Uterus (tissue), 4 donors: ENCODE data around the gene TBXAS1. TPM values are rescaled to one million over a fixed set of nuclear protein-coding genes. Genes with fewer than 3 reads are reported as not detected.

Experiments used
- DNase-seq, 2 donors: peaks; one replicate each; pipeline ENCODE4 v3.0.0-alpha.2; 2019 to 2020
- H3K27ac ChIP-seq, 2 donors: fragments of 200-600 bp; sonication (generic); 1 replicate in 1 of 2; 2 replicates in 1 of 2; pipeline ENCODE4 v1.5.1; 2016 to 2018
- H3K27me3 ChIP-seq, 2 donors: fragments of 200-600 bp; sonication (generic); one replicate each; pipeline ENCODE4 v1.5.1; 2018 to 2019; ENCODE audit warnings: control low read depth in 1 of 2
- H3K36me3 ChIP-seq, 2 donors: fragments of 200-600 bp; sonication (generic); one replicate each; pipeline ENCODE4 v1.5.1; 2019; ENCODE audit warnings: control low read depth in 1 of 2
- H3K4me1 ChIP-seq, 2 donors: fragments of 200-600 bp; sonication (generic); one replicate each; pipeline ENCODE4 v1.5.1; 2018 to 2019; ENCODE audit warnings: control low read depth in 1 of 2
- H3K4me3 ChIP-seq, 2 donors: fragments of 200-600 bp; sonication (generic); 1 replicate in 1 of 2; 2 replicates in 1 of 2; pipeline ENCODE4 v1.5.1; 2018 to 2019; ENCODE audit warnings: mild to moderate bottlenecking in 1 of 2
- H3K9me3 ChIP-seq, 2 donors: fragments of 200-600 bp; sonication (generic); one replicate each; pipeline ENCODE4 v1.5.1; 2019; ENCODE audit warnings: control low read depth in 1 of 2
- POLR2A ChIP-seq, 2 donors: fragments of 450-650 bp; IDR thresholded peaks; one replicate each; pipeline ENCODE4 v1.6.1; 2016; ENCODE audit warnings: antibody characterized with exemption in 2 of 2, mild to moderate bottlenecking in 1 of 2, moderate library complexity in 1 of 2
- intact Hi-C: fragments of 100-400 bp; cut with DNase I; formaldehyde crosslinking; loops from one replicate; pipeline ENCODE4 v1.15.1; 2023; ENCODE audit warnings: low total_unique reads
- total RNA-seq, 4 donors: library from RNA; depleted of rRNA in 3 of 4; stranded (reverse); fragments of >200 nt in 3 of 4; gene quantifications; one replicate each; pipeline versions ENCODE4 v1.1.0 to v1.2.4, GENCODE V29; 2014 to 2023
- TF ChIP-seq, protein P1 (sequence below), 4 experiments: fragments of 200-600 bp in 2 of 4; fragments of 450-650 bp in 2 of 4; sonication (generic) in 2 of 4; IDR thresholded peaks; one replicate each; pipeline ENCODE4 v1.5.1; 2016 to 2019; ENCODE audit warnings: antibody characterized with exemption in 4 of 4, mild to moderate bottlenecking in 2 of 4, moderate library complexity in 1 of 4
- donor health status: DM: yes; HTN: yes; CAD: no.

The TBXAS1 gene
- total RNA-seq, 4 donors from 2014 or later, result 6.6 to 14.3 (median 11.9) TPM

DNA sequence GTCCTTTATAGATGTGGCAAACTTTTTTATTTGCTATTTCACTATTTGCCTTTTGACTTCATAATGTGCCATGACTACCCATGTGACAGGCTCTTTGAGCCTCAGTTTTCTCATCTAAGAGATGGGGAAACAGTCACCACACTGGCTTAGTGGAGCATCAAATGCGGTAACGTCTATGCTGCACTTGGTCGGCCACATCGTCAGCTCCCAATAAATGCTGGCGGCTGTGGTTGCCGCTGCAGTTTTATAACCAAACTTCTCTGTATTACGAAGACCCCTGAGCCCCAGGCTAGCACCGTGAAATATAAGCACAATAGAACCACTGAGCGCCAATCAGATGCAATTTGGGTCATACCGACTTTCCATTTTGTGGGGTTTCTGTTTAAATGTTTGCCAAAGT lies 177.5 kb downstream of the TBXAS1 start:
- no peaks in the 10 kb centered on the region for H3K4me1 ChIP-seq
- DNase-seq, result no peak
- no peaks in the 10 kb centered on the region for H3K36me3 ChIP-seq
- no peak overlapping the region for H3K4me3 ChIP-seq
- intact Hi-C loops, result loop anchor here (10.0 kb wide), 1 partner anchor 362 kb away; no protein-coding TSS in a partner anchor
- no peaks in the 10 kb centered on the region for H3K27me3 ChIP-seq
- no peak for TF ChIP-seq POLR2A (IDR thresholded peaks at IDR 0.05)
- TF ChIP-seq, protein P1, sequence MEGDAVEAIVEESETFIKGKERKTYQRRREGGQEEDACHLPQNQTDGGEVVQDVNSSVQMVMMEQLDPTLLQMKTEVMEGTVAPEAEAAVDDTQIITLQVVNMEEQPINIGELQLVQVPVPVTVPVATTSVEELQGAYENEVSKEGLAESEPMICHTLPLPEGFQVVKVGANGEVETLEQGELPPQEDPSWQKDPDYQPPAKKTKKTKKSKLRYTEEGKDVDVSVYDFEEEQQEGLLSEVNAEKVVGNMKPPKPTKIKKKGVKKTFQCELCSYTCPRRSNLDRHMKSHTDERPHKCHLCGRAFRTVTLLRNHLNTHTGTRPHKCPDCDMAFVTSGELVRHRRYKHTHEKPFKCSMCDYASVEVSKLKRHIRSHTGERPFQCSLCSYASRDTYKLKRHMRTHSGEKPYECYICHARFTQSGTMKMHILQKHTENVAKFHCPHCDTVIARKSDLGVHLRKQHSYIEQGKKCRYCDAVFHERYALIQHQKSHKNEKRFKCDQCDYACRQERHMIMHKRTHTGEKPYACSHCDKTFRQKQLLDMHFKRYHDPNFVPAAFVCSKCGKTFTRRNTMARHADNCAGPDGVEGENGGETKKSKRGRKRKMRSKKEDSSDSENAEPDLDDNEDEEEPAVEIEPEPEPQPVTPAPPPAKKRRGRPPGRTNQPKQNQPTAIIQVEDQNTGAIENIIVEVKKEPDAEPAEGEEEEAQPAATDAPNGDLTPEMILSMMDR (IDR thresholded peaks at IDR 0.05), result no peak
- no peak overlapping the region for H3K27ac ChIP-seq
- H3K9me3 ChIP-seq, result no peaks in the 10 kb centered on the region

GRCh38 chr7:140007051-140007690 lies 178.1 kb downstream of the TBXAS1 start:
- H3K4me1 ChIP-seq, result no peaks in the 10 kb centered on the region
- no peaks in the 10 kb centered on the region for H3K27me3 ChIP-seq
- no peak overlapping the region for H3K4me3 ChIP-seq
- H3K36me3 ChIP-seq, result no peaks in the 10 kb centered on the region
- intact Hi-C loops, result loop anchor here (10.0 kb wide), 1 partner anchor 362 kb away; no protein-coding TSS in a partner anchor
- no peak overlapping the region for H3K27ac ChIP-seq
- no peak for DNase-seq
- TF ChIP-seq, protein P1 (IDR thresholded peaks at IDR 0.05), result no peak
- TF ChIP-seq POLR2A (IDR thresholded peaks at IDR 0.05), result no peak
- H3K9me3 ChIP-seq, result no peaks in the 10 kb centered on the region

GRCh38 chr7:140008755-140009610 lies 179.9 kb downstream of the TBXAS1 start:
- Histone ChIP-seq H3K9me3 (no peaks in the 10 kb centered on the region), H3K27ac (no peak overlapping the region), H3K4me3 (no peak overlapping the region), H3K27me3 (no peaks in the 10 kb centered on the region), H3K36me3 (no peaks in the 10 kb centered on the region), H3K4me1 (no peaks in the 10 kb centered on the region)
- TF ChIP-seq, protein P1 (IDR thresholded peaks at IDR 0.05), result no peak
- intact Hi-C loops, result loop anchor here (10.0 kb wide), 1 partner anchor 364 kb away; no protein-coding TSS in a partner anchor
- no peak for DNase-seq

- H3K9me3 ChIP-seq, result no peaks in the 10 kb centered on the region
- intact Hi-C loops, result loop anchor here (10.0 kb wide), 1 partner anchor 365 kb away; no protein-coding TSS in a partner anchor
Measured at GRCh38 chr7:140009735-140010134, 180.7 kb downstream of the TBXAS1 start.

More at GRCh38 chr7:140009735-140010134, 180.7 kb downstream of the TBXAS1 start:
- H3K27me3 ChIP-seq, result no peaks in the 10 kb centered on the region
- no peak for TF ChIP-seq POLR2A (IDR thresholded peaks at IDR 0.05)
- TF ChIP-seq, protein P1 (IDR thresholded peaks at IDR 0.05), result no peak
- no peak overlapping the region for H3K27ac ChIP-seq
- no peaks in the 10 kb centered on the region for H3K36me3 ChIP-seq
- no peak for DNase-seq
- H3K4me3 ChIP-seq, result no peak overlapping the region
- H3K4me1 ChIP-seq, result no peaks in the 10 kb centered on the region
